Measurements from ENCODE around the gene RASEF.

DNA sequence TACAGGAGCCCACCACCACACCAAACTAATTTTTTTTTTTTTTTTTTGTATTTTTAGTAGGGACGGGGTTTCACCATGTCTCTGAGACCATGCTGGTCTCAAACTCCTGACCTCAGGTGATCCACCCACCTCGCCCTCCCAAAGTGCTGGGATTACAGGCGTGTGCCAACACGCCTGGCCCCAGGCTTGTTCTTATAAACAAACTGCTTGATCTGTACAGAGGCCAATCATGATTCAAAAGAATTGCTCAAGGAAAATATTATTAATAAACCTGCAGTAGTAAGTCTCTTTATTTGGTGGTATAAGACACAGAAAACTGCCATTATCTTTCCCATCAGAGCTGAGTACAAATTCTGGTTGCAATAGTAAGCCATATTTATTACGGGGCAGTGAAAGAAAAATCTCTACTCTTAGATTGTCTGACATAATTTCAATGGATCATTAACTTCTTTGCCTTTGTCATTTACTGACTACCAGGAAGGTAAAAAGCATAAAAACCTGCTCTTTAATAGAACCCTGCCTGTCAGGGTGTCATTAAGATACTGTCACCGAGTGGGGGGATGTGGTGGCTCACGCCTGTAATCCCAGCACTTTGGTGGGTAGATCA is 33.3 kb downstream of the RASEF start:
- TF ChIP-seq, protein P1, sequence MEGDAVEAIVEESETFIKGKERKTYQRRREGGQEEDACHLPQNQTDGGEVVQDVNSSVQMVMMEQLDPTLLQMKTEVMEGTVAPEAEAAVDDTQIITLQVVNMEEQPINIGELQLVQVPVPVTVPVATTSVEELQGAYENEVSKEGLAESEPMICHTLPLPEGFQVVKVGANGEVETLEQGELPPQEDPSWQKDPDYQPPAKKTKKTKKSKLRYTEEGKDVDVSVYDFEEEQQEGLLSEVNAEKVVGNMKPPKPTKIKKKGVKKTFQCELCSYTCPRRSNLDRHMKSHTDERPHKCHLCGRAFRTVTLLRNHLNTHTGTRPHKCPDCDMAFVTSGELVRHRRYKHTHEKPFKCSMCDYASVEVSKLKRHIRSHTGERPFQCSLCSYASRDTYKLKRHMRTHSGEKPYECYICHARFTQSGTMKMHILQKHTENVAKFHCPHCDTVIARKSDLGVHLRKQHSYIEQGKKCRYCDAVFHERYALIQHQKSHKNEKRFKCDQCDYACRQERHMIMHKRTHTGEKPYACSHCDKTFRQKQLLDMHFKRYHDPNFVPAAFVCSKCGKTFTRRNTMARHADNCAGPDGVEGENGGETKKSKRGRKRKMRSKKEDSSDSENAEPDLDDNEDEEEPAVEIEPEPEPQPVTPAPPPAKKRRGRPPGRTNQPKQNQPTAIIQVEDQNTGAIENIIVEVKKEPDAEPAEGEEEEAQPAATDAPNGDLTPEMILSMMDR (IDR thresholded peaks at IDR 0.05): no peak
- TF ChIP-seq EP300 (IDR thresholded peaks at IDR 0.05) (no peak), POLR2A (IDR thresholded peaks at IDR 0.05) (no peak), POLR2AphosphoS5 (IDR thresholded peaks at IDR 0.05) (no peak)

All from stomach (tissue), 4 donors.